ENCODE measurements around the gene GGT6. TPM values are rescaled to one million over a fixed set of nuclear protein-coding genes. Genes with fewer than 3 reads are reported as not detected.

The GGT6 gene
- total RNA-seq, 3 donors from 2014 or later, result 12.8 to 33.8 TPM; not detected in 1

DNA sequence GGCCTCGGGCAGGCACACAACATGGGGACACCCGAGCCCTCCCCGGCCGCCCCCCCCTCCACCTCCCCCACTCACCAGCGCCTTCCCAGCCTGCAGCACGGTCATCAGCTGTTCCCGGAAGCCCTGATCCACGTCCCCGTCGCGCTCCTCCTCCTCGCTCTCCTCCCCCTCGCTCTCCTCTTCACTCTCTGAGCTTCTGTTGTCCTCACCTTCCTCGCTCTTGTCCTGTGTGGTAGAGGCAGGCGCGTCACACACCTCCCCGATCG, 15.5 kb downstream of the GGT6 start:
- Histone ChIP-seq H3K36me3 (peaks cover 8% of the 10 kb centered on the region), H3K27ac (no peak overlapping the region), H3K9me3 (no peaks in the 10 kb centered on the region), H3K4me1 (peaks cover under 1 to 3% of the 10 kb centered on the region in 2 donors), H3K4me3 (no peak overlapping the region), H3K27me3 (no peaks in the 10 kb centered on the region)
- no peak for TF ChIP-seq POLR2A (IDR thresholded peaks at IDR 0.05)
- TF ChIP-seq POLR2AphosphoS5 (IDR thresholded peaks at IDR 0.05), result no peak
- TF ChIP-seq, protein P1, sequence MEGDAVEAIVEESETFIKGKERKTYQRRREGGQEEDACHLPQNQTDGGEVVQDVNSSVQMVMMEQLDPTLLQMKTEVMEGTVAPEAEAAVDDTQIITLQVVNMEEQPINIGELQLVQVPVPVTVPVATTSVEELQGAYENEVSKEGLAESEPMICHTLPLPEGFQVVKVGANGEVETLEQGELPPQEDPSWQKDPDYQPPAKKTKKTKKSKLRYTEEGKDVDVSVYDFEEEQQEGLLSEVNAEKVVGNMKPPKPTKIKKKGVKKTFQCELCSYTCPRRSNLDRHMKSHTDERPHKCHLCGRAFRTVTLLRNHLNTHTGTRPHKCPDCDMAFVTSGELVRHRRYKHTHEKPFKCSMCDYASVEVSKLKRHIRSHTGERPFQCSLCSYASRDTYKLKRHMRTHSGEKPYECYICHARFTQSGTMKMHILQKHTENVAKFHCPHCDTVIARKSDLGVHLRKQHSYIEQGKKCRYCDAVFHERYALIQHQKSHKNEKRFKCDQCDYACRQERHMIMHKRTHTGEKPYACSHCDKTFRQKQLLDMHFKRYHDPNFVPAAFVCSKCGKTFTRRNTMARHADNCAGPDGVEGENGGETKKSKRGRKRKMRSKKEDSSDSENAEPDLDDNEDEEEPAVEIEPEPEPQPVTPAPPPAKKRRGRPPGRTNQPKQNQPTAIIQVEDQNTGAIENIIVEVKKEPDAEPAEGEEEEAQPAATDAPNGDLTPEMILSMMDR (IDR thresholded peaks at IDR 0.05), result no peak
- intact Hi-C loops (cut with DNase I; ENCODE audit: low total_unique reads), result no loop called here
- no peak for DNase-seq (ENCODE audit: low spot score in 2 of 2)

DNA sequence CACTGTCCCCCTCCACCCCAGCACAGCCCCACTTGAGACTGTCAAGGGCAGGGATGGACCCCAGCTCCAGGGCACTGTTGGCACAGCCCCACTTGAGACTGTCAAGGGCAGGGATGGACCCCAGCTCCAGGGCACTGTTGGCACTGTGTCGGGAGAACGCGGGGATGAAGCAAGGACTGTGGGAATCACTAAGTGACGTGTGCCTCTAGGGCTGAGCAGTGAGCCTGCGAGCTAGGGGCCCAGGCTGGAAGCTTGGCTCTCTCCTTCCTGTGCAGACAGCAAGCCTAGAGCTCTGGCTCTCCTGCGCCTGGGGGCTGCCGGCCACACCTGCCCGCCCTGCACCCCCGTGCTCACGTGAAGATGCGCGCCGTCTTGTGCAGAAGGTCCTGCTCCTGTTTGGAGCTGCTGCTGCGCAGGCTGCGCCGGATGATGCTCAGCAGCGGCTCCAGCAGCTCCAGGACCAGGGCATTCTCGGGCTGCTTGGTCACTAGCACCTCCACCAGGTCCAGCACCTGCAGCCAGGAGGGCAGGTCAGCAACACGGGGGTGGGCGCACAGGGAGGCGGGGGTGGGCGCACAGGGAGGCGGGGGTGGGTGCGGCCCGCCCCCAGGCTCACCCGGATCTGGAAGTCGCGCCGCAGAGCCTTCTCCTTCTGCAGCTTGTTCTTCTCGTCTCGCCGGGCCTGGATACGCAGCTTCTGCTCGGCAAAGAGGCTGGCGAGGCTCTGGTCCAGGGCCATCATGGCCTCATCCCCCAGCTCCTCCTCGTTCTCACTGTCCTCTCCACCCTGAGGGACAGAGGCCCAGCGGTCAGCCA, 16.0 kb downstream of the GGT6 start:
- peaks cover 0 to 3% of the 10 kb centered on the region in 2 donors for H3K4me1 ChIP-seq
- DNase-seq (ENCODE audit: low spot score in 2 of 2), result no peak
- intact Hi-C loops (cut with DNase I; ENCODE audit: low total_unique reads), result no loop called here
- H3K27me3 ChIP-seq, result no peaks in the 10 kb centered on the region
- TF ChIP-seq, protein P1 (IDR thresholded peaks at IDR 0.05), result no peak
- TF ChIP-seq POLR2A (IDR thresholded peaks at IDR 0.05) (no peak), POLR2AphosphoS5 (IDR thresholded peaks at IDR 0.05) (no peak)
- H3K9me3 ChIP-seq, result no peaks in the 10 kb centered on the region
- H3K4me3 ChIP-seq, result no peak overlapping the region
- H3K36me3 ChIP-seq, result peaks cover 8% of the 10 kb centered on the region
- H3K27ac ChIP-seq, result no peak overlapping the region

DNA sequence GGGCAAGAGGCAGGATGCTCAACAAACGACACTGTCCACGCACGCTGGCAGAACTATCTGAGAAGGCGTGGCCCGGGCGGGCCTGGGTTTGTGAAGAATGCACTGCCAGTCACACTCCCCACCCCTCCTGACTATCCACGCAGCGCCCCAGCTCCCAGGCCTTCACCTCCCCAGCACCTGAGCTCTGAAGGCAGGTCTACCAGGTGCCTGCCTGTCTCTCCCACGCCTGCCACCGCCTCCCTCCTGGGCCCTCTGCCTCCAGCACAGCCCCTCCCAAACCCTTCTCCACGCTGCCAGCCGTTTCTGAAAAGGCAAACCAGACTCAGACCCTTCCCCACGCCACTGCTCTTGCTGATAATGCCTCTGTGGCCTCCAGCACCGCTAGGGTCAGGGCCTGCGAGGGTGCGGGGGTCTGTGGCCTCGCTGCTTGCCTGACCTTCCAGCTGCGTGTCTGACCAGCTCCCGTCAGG, 16.8 kb downstream of the GGT6 start:
- peaks cover 8% of the 10 kb centered on the region for H3K36me3 ChIP-seq
- no peak for DNase-seq (ENCODE audit: low spot score in 2 of 2)

GRCh38 chr17:4542726-4543191, 17.6 kb downstream of the GGT6 start:
- Histone ChIP-seq H3K36me3 (peaks cover 4% of the 10 kb centered on the region), H3K4me3 (no peak overlapping the region), H3K9me3 (no peaks in the 10 kb centered on the region), H3K27me3 (no peaks in the 10 kb centered on the region), H3K4me1 (peaks cover 6 to 15% of the 10 kb centered on the region in 2 donors), H3K27ac (peak overlapping the region in 1 of 2 donors; percentile 57)
- intact Hi-C loops (cut with DNase I; ENCODE audit: low total_unique reads), result no loop called here
- TF ChIP-seq POLR2A (IDR thresholded peaks at IDR 0.05) (no peak), POLR2AphosphoS5 (IDR thresholded peaks at IDR 0.05) (no peak)
- TF ChIP-seq, protein P1 (IDR thresholded peaks at IDR 0.05), result no peak
- no peak for DNase-seq (ENCODE audit: low spot score in 2 of 2)

More for the DNA sequence above, 16.8 kb downstream of the GGT6 start:
- Histone ChIP-seq H3K9me3 (no peaks in the 10 kb centered on the region), H3K27me3 (no peaks in the 10 kb centered on the region), H3K4me3 (no peak overlapping the region), H3K27ac (no peak overlapping the region), H3K4me1 (peaks cover 0 to 8% of the 10 kb centered on the region in 2 donors)
- TF ChIP-seq, protein P1 (IDR thresholded peaks at IDR 0.05), result no peak
- TF ChIP-seq POLR2A (IDR thresholded peaks at IDR 0.05), result no peak
- TF ChIP-seq POLR2AphosphoS5 (IDR thresholded peaks at IDR 0.05), result no peak
- intact Hi-C loops (cut with DNase I; ENCODE audit: low total_unique reads), result no loop called here

- Histone ChIP-seq H3K4me1 (peaks cover 12 to 21% of the 10 kb centered on the region in 2 donors), H3K9me3 (no peaks in the 10 kb centered on the region), H3K4me3 (no peak overlapping the region), H3K27me3 (no peaks in the 10 kb centered on the region), H3K27ac (peak overlapping the region; percentile 41 to 57), H3K36me3 (peaks cover under 1% of the 10 kb centered on the region)
- DNase-seq (ENCODE audit: low spot score in 2 of 2), result no peak
- TF ChIP-seq POLR2AphosphoS5 (IDR thresholded peaks at IDR 0.05) (no peak), POLR2A (IDR thresholded peaks at IDR 0.05) (no peak)
- TF ChIP-seq, protein P1 (IDR thresholded peaks at IDR 0.05), result no peak
- intact Hi-C loops (cut with DNase I; ENCODE audit: low total_unique reads), result no loop called here
These were observed 18.2 kb downstream of the GGT6 start for GRCh38 chr17:4542003-4542725.
